Subcutaneous abdominal adipose tissue (tissue), 5 donors: Measurements from ENCODE around the gene POU2F1.
"Not testable (repeated sequence)": the region's sequence is repeated elsewhere in the genome, so short reads cannot be mapped to it uniquely, and the experiment has no call there.

Experiments used
- H3K27ac ChIP-seq: one replicate; pipeline ENCODE4 v1.7.0; 2013; ENCODE audit warnings: low read depth, mild to moderate bottlenecking, inconsistent platforms, low read length, moderate library complexity
- H3K27me3 ChIP-seq, 5 donors: one replicate each; pipeline ENCODE4 v1.7.0; 2013; ENCODE audit warnings: low read length in 5 of 5, inconsistent platforms in 1 of 5; ENCODE audit not compliant: control insufficient read depth in 5 of 5, insufficient read depth in 4 of 5
- H3K36me3 ChIP-seq, 5 donors: one replicate each; pipeline ENCODE4 v1.7.0; 2013; ENCODE audit warnings: low read length in 5 of 5; ENCODE audit not compliant: control insufficient read depth in 5 of 5, insufficient read depth in 5 of 5
- H3K4me1 ChIP-seq, 5 donors: one replicate each; pipeline ENCODE4 v1.7.0; 2013; ENCODE audit warnings: low read length in 5 of 5, mild to moderate bottlenecking in 3 of 5, moderate library complexity in 1 of 5; ENCODE audit not compliant: control insufficient read depth in 5 of 5, insufficient read depth in 5 of 5
- H3K4me3 ChIP-seq, 5 donors: one replicate each; pipeline ENCODE4 v1.7.0; 2013; ENCODE audit warnings: low read length in 5 of 5, low read depth in 1 of 5
- H3K9ac ChIP-seq, 5 donors: one replicate each; pipeline ENCODE4 v1.7.0; 2013; ENCODE audit warnings: low read length in 5 of 5, mild to moderate bottlenecking in 4 of 5, moderate library complexity in 3 of 5
- H3K9me3 ChIP-seq, 5 donors: one replicate each; pipeline ENCODE4 v1.7.0; 2013; ENCODE audit warnings: low read length in 5 of 5; ENCODE audit not compliant: control insufficient read depth in 5 of 5
- donor health status: healthy.
- donor health status: healthy.
- donor health status: healthy.
- donor health status: healthy.
- donor health status: healthy.

POU2F1 gene

DNA sequence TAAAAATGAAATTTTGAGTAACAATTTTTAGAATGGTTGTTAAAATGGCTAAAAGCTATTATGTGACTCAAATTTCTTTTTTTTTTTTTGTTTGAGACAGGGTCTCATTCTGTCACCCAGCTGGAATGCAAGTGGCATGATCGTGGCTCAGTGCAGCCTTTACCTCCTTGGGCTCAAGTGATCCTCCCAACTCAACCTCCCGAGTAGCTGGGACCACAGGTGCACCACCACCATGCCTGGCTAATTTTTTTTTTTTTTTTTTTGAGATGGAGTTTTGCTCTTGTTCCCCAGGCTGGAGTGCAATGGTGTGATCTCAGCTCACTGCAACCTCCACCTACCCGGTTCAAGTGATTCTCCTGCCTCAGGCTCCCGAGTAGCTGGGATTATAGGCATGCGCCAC is 24.5 kb downstream of the POU2F1 start:
- H3K9ac ChIP-seq, H3K27me3 ChIP-seq, H3K36me3 ChIP-seq, H3K27ac ChIP-seq, H3K4me3 ChIP-seq, H3K9me3 ChIP-seq, H3K4me1 ChIP-seq: not testable (repeated sequence)

DNA sequence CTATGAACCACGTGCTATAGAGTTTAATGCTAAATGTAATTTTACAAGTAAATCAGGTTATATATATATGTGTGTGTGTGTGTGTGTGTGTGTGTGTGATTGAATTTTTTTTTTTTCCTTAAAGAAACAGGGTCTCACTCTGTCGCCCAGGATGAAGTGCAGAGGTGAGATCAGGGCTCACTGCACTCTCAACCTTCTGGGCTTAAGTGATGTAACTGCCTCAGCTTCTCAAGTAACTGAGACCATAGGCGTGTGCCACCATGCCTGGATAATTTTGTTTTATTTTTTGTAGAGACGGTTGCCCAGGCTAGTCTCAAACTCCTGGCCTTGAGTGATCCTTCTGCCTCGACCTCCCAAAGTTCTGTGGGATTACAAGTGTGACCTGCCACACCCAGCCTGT is 26.3 kb downstream of the POU2F1 start:
- Histone ChIP-seq H3K4me1 (no peaks in the 10 kb centered on the region), H3K36me3 (no peaks in the 10 kb centered on the region), H3K27ac (no peak overlapping the region), H3K27me3 (no peaks in the 10 kb centered on the region), H3K9ac (no peak overlapping the region), H3K9me3 (peaks cover 0 to 7% (median 4%) of the 10 kb centered on the region in 5 donors), H3K4me3 (no peak overlapping the region)

DNA sequence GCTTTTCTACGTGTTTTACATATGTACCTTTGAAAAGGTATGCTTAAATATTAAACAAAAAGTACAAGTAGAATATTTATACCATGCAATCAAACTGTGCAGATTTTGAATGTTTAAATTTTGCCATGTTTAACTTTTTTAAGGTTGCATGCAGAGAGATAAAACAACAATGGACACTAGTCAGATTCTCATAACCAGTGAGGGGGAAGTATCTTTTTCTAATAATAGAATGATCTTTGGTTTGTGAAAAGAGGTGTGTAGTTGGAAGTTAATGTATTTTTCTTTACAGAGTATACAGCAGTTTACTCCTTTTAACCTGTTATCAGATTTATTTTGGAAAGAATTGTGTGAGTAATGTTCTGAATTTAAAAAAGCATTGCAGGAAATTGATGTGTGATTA is 27.1 kb downstream of the POU2F1 start:
- H3K9me3 ChIP-seq = peaks cover 0 to 7% (median 4%) of the 10 kb centered on the region in 5 donors
- no peak overlapping the region for H3K4me3 ChIP-seq
- no peaks in the 10 kb centered on the region for H3K36me3 ChIP-seq
- H3K27ac ChIP-seq = no peak overlapping the region
- no peak overlapping the region for H3K9ac ChIP-seq
- no peaks in the 10 kb centered on the region for H3K27me3 ChIP-seq
- peaks cover 0 to under 1% (median 0%) of the 10 kb centered on the region in 5 donors for H3K4me1 ChIP-seq

GRCh38 chr1:167248707-167249642 is 28.3 kb downstream of the POU2F1 start:
- Histone ChIP-seq H3K27ac (no peak overlapping the region), H3K9ac (no peak overlapping the region), H3K4me1 (peaks cover 0 to 13% (median 2%) of the 10 kb centered on the region in 5 donors), H3K9me3 (peaks cover 0 to 5% (median 4%) of the 10 kb centered on the region in 5 donors), H3K36me3 (no peaks in the 10 kb centered on the region), H3K27me3 (no peaks in the 10 kb centered on the region), H3K4me3 (no peak overlapping the region)

GRCh38 chr1:167249702-167250101 is 29.0 kb downstream of the POU2F1 start:
- no peak overlapping the region for H3K27ac ChIP-seq
- H3K9ac ChIP-seq = no peak overlapping the region
- peaks cover 0 to 13% (median 2%) of the 10 kb centered on the region in 5 donors for H3K4me1 ChIP-seq
- H3K4me3 ChIP-seq = no peak overlapping the region
- no peaks in the 10 kb centered on the region for H3K27me3 ChIP-seq
- no peaks in the 10 kb centered on the region for H3K36me3 ChIP-seq
- no peaks in the 10 kb centered on the region for H3K9me3 ChIP-seq

DNA sequence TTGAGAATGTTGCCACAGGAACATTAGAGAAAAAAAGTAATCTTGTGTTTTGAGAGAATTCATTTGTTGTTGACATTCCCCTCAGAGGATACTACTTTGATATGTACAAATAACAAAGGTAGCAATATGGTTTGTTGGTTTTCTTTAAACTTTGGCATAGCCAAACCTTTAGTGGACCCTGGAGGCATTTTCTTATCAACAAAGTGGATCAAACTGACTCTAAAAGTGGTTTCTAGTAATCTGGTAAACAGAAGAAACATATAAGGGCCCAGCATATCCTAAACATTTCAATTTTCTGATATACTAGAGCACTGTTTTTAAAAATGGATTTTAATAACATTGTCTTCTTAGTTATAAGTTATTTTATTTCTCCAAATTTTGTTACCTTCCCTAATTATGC is 29.8 kb downstream of the POU2F1 start:
- no peak overlapping the region for H3K27ac ChIP-seq
- H3K4me3 ChIP-seq = no peak overlapping the region
- H3K36me3 ChIP-seq = no peaks in the 10 kb centered on the region
- H3K4me1 ChIP-seq = peaks cover 0 to 13% (median 2%) of the 10 kb centered on the region in 5 donors
- H3K9me3 ChIP-seq = no peaks in the 10 kb centered on the region
- H3K9ac ChIP-seq = no peak overlapping the region
- H3K27me3 ChIP-seq = no peaks in the 10 kb centered on the region

GRCh38 chr1:167251472-167251871 is 30.8 kb downstream of the POU2F1 start:
- H3K36me3 ChIP-seq = no peaks in the 10 kb centered on the region
- no peaks in the 10 kb centered on the region for H3K27me3 ChIP-seq
- H3K9ac ChIP-seq = no peak overlapping the region
- no peak overlapping the region for H3K4me3 ChIP-seq
- H3K9me3 ChIP-seq = no peaks in the 10 kb centered on the region
- H3K4me1 ChIP-seq = peaks cover 0 to 13% (median 2%) of the 10 kb centered on the region in 5 donors
- H3K27ac ChIP-seq = no peak overlapping the region

DNA sequence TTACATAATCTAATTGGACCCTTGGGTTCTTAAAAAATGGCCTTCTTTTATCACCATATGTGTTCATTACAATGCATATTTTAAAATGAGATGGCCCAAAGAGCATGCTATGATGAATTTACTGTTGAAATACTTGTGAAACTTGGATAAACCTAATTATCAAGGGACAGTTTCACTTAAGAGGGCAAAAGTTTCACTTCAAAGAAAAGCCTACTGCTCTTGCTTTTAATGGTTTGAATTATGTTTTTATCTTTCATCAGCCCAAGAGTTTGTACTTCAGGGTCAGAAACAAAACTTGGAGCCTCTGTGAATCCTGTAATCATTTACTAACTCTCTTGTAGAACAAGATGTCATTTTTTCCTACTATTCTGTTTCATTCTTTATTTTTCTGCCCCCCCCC is 32.3 kb downstream of the POU2F1 start:
- H3K27ac ChIP-seq = no peak overlapping the region

DNA sequence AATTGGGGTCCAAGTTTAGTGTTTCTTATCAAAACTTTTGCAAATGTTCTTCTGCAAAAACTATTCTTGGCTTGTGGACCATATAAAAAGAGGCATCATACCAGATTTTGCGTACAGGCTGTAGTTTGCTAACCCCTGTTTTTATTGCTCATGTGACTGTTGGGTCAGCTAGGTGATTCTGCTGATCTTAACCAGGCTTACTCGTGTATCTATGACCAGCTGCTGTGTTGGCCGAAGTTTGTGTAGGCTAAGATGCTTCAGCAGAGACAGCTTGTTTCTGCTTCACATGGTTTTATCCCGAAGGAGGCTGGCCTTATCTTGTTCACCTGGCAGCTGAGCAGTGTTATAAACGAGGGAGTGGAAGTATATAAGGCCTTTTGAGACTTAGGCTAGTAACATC is 38.2 kb downstream of the POU2F1 start:
- H3K4me1 ChIP-seq = peaks cover 0 to 13% (median 2%) of the 10 kb centered on the region in 5 donors
- H3K27me3 ChIP-seq = no peaks in the 10 kb centered on the region
- H3K9ac ChIP-seq = no peak overlapping the region
- no peaks in the 10 kb centered on the region for H3K36me3 ChIP-seq
- no peaks in the 10 kb centered on the region for H3K9me3 ChIP-seq
- H3K27ac ChIP-seq = no peak overlapping the region
- no peak overlapping the region for H3K4me3 ChIP-seq

More for the DNA sequence above, 32.3 kb downstream of the POU2F1 start:
- Histone ChIP-seq H3K9ac (no peak overlapping the region), H3K4me3 (no peak overlapping the region), H3K36me3 (no peaks in the 10 kb centered on the region), H3K4me1 (peaks cover 0 to 13% (median 2%) of the 10 kb centered on the region in 5 donors), H3K9me3 (no peaks in the 10 kb centered on the region), H3K27me3 (no peaks in the 10 kb centered on the region)

DNA sequence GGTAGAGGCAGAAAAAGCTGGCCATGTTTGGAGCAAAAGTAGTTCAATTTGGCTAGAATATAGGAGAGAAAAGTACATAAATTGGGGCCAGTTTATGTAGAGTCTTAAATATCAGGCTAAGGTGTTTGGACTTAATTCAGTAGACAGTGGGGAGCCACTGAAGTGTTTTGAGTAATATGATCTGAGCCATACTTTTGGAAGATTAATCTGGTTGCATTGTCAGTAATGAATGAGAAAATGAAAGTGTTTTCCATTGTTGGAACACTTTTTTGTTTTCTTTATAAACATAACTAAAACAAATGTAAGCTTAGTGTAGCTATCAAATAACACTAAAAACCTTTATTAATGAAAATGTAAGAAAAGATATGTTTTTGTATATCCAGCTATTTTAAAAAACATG is 42.1 kb downstream of the POU2F1 start:
- no peaks in the 10 kb centered on the region for H3K9me3 ChIP-seq
- no peaks in the 10 kb centered on the region for H3K36me3 ChIP-seq
- H3K9ac ChIP-seq = no peak overlapping the region
- H3K27me3 ChIP-seq = no peaks in the 10 kb centered on the region
- H3K27ac ChIP-seq = no peak overlapping the region
- H3K4me1 ChIP-seq = peaks cover 0 to 17% (median 5%) of the 10 kb centered on the region in 5 donors
- H3K4me3 ChIP-seq = no peak overlapping the region
